GM23338 (cell line): ENCODE measurements around the gene DCT. TPM values are rescaled to one million over a fixed set of nuclear protein-coding genes. Genes with fewer than 3 reads are reported as not detected.

Experiments used
- ATAC-seq: fragments of 200-7000 bp; cut with Tn5 transposase; 3 replicates; pipeline ENCODE4 v1.9.1; 2020
- DNase-seq: peaks from one replicate; pipeline ENCODE4 v3.0.0-alpha.2; 2015; ENCODE audit warnings: low spot score
- H2AFZ ChIP-seq: fragments of 200-600 bp; sonication (generic); 2 replicates; pipeline ENCODE4 v1.8.0; 2016; ENCODE audit warnings: antibody characterized with exemption, mild to moderate bottlenecking, moderate library complexity
- H3F3A ChIP-seq: fragments of 200-600 bp; sonication (generic); replicated peaks from 2 replicates; pipeline ENCODE4 v1.8.0; 2017; ENCODE audit warnings: antibody characterized with exemption, mixed run types, low read depth
- H3K27ac ChIP-seq: fragments of 200-600 bp; sonication (generic); 2 replicates; pipeline ENCODE4 v1.6.1; 2016; ENCODE audit warnings: low read depth
- H3K27me3 ChIP-seq: fragments of 200-600 bp; sonication (generic); 2 replicates; pipeline ENCODE4 v1.8.0; 2016; ENCODE audit warnings: mild to moderate bottlenecking, mixed run types, moderate library complexity; ENCODE audit not compliant: insufficient read depth
- H3K36me3 ChIP-seq: fragments of 200-600 bp; sonication (generic); 2 replicates; pipeline ENCODE4 v1.8.0; 2016; ENCODE audit warnings: mild to moderate bottlenecking; ENCODE audit not compliant: insufficient read depth
- H3K4me1 ChIP-seq: fragments of 200-600 bp; sonication (generic); 2 replicates; pipeline ENCODE4 v1.8.0; 2016; ENCODE audit warnings: mild to moderate bottlenecking, moderate library complexity; ENCODE audit not compliant: insufficient read depth
- H3K4me2 ChIP-seq: fragments of 200-600 bp; sonication (generic); 2 replicates; pipeline ENCODE4 v1.7.1; 2017; ENCODE audit warnings: mixed run types
- H3K4me3 ChIP-seq: fragments of 200-600 bp; sonication (generic); 2 replicates; pipeline ENCODE4 v1.6.1; 2016; ENCODE audit warnings: mixed run types
- H3K79me2 ChIP-seq: fragments of 200-600 bp; sonication (generic); replicated peaks from 2 replicates; pipeline ENCODE4 v1.8.0; 2017; ENCODE audit warnings: mild to moderate bottlenecking; ENCODE audit not compliant: insufficient read depth
- H3K9me2 ChIP-seq: fragments of 200-600 bp; sonication (generic); 2 replicates; pipeline ENCODE4 v1.8.0; 2017; ENCODE audit not compliant: insufficient read depth
- H4K20me1 ChIP-seq: fragments of 200-600 bp; sonication (generic); replicated peaks from 2 replicates; pipeline ENCODE4 v1.8.0; 2017; ENCODE audit warnings: mild to moderate bottlenecking; ENCODE audit not compliant: insufficient read depth
- H3K27ac Mint-ChIP-seq: 2 replicates; pipeline ENCODE4 v1.8.0; 2020; ENCODE audit warnings: inconsistent platforms, mild to moderate bottlenecking, moderate library complexity, mixed read lengths
- H3K27me3 Mint-ChIP-seq: 3 replicates; pipeline ENCODE4 v1.8.0; 2022; ENCODE audit warnings: low read depth, mild to moderate bottlenecking, moderate library complexity, mixed read lengths, inconsistent platforms; ENCODE audit not compliant: insufficient read depth, poor library complexity
- H3K36me3 Mint-ChIP-seq: 3 replicates; pipeline ENCODE4 v1.8.0; 2021; ENCODE audit warnings: low read depth, mild to moderate bottlenecking, inconsistent platforms, moderate library complexity, mixed read lengths
- H3K4me1 Mint-ChIP-seq: 3 replicates; pipeline ENCODE4 v1.8.0; 2020; ENCODE audit warnings: mild to moderate bottlenecking, inconsistent platforms, mixed read lengths
- H3K4me3 Mint-ChIP-seq: 3 replicates; pipeline ENCODE4 v1.8.0; 2021; ENCODE audit warnings: moderate library complexity, mild to moderate bottlenecking, inconsistent platforms, mixed read lengths
- H3K9me3 Mint-ChIP-seq: 3 replicates; pipeline ENCODE4 v1.8.0; 2020; ENCODE audit warnings: moderate library complexity, mild to moderate bottlenecking, inconsistent platforms, mixed read lengths
- CTCF ChIP-seq, 2 experiments: fragments of 200-600 bp in 1 of 2; sonication (generic) in 1 of 2; conservative IDR thresholded peaks; 2 replicates each; pipeline versions ENCODE4 v1.5.1 to v1.6.1; 2016 to 2017; ENCODE audit warnings: antibody characterized with exemption in 2 of 2, low read depth in 2 of 2, mild to moderate bottlenecking in 2 of 2, moderate library complexity in 1 of 2
- ETS1 ChIP-seq: IDR thresholded peaks from 2 replicates; pipeline ENCODE4 v1.6.1; 2016; ENCODE audit warnings: antibody characterized with exemption
- EZH2 ChIP-seq: fragments of 200-600 bp; sonication (generic); IDR thresholded peaks from one replicate; pipeline ENCODE4 v1.8.0; 2017; ENCODE audit warnings: antibody characterized with exemption, mild to moderate bottlenecking, low read depth; ENCODE audit not compliant: unreplicated experiment
- JUNB ChIP-seq: IDR thresholded peaks from one replicate; pipeline ENCODE4 v1.6.1; 2016; ENCODE audit warnings: antibody characterized with exemption; ENCODE audit not compliant: unreplicated experiment
- NANOG ChIP-seq: IDR thresholded peaks from 2 replicates; pipeline ENCODE4 v1.6.1; 2016; ENCODE audit warnings: antibody characterized with exemption, borderline replicate concordance
- POLR2AphosphoS5 ChIP-seq: IDR thresholded peaks from 2 replicates; pipeline ENCODE4 v1.6.1; 2016; ENCODE audit warnings: antibody characterized with exemption, low read depth
- STAT1 ChIP-seq: IDR thresholded peaks from one replicate; pipeline ENCODE4 v1.6.1; 2016; ENCODE audit warnings: antibody characterized with exemption; ENCODE audit not compliant: unreplicated experiment
- ZNF462 ChIP-seq: fragments of 250-450 bp; sonication (Bioruptor Pico); IDR thresholded peaks from 2 replicates; pipeline ENCODE4 v1.5.0; 2020; ENCODE audit warnings: mild to moderate bottlenecking, moderate library complexity
- polyA plus RNA-seq: library from polyadenylated mRNA; unstranded; fragments of >200 nt; fragmentation: Nextera tagmentation; extraction: Ambion mirVana; gene quantifications from 2 replicates; pipeline ENCODE4 v1.2.1, GENCODE V29; 2016
- total RNA-seq: library from RNA; depleted of rRNA; stranded (reverse); fragments of >200 nt; shearing (Covaris generic); gene quantifications from 2 replicates; pipeline ENCODE4 v1.2.3, GENCODE V29; 2014

DCT gene
- total and polyA plus RNA-seq, 2 experiments from 2014 or later: 0.14 TPM; not detected in 1

GRCh38 chr13:94454906-94455305 lies 24.6 kb downstream of the DCT start:
- Histone ChIP-seq H3K27me3 (no peaks in the 10 kb centered on the region), H3K27ac (no peak overlapping the region), H3K9me2 (no peaks in the 10 kb centered on the region), H3K4me2 (no peak overlapping the region), H3K4me3 (no peak overlapping the region), H3K36me3 (no peaks in the 10 kb centered on the region), H3K4me1 (no peaks in the 10 kb centered on the region), H3K79me2 (no peaks in the 10 kb centered on the region), H4K20me1 (no peaks in the 10 kb centered on the region; the same call in 1 of the 2 replicates), H2AFZ (no peak overlapping the region), H3F3A (no peaks in the 10 kb centered on the region)
- Mint-ChIP-seq H3K36me3 (no peaks in the 10 kb centered on the region), H3K9me3 (no peaks in the 10 kb centered on the region), H3K4me1 (no peaks in the 10 kb centered on the region), H3K27me3 (peaks cover 1% of the 10 kb centered on the region), H3K4me3 (no peak overlapping the region), H3K27ac (no peak overlapping the region)
- ATAC-seq: no peak
- TF ChIP-seq ETS1: no peak
- no peak for TF ChIP-seq ZNF462 (CRISPR knock-in tag)
- TF ChIP-seq EZH2: no peak
- no peak for TF ChIP-seq STAT1
- no peak for TF ChIP-seq NANOG
- no peak for TF ChIP-seq JUNB
- no peak for TF ChIP-seq POLR2AphosphoS5
- TF ChIP-seq CTCF (conservative IDR thresholded peaks at IDR 0.05; ENCODE audit: low read depth in 2 of 2): no peak
- no peak for DNase-seq
